Colonic mucosa (tissue), 4 donors: ENCODE data around the gene CPT1B. TPM values are rescaled to one million over a fixed set of nuclear protein-coding genes. Genes with fewer than 3 reads are reported as not detected.

Experiments used
- DNase-seq: peaks from one replicate; pipeline ENCODE4 v3.0.0-alpha.2; 2020
- H3K27ac ChIP-seq: fragments of 200-600 bp; one replicate; pipeline ENCODE4 v1.8.0; 2021
- H3K27me3 ChIP-seq: fragments of 200-600 bp; one replicate; pipeline ENCODE4 v1.8.0; 2021
- H3K36me3 ChIP-seq: fragments of 200-600 bp; one replicate; pipeline ENCODE4 v1.8.0; 2021
- H3K4me1 ChIP-seq: fragments of 200-600 bp; one replicate; pipeline ENCODE4 v1.8.0; 2021; ENCODE audit warnings: mild to moderate bottlenecking
- H3K4me3 ChIP-seq: fragments of 200-600 bp; one replicate; pipeline ENCODE4 v1.8.0; 2021
- H3K9ac ChIP-seq, 2 donors: one replicate each; pipeline ENCODE4 v1.7.0; 2013; ENCODE audit warnings: control low read depth in 2 of 2, low read depth in 2 of 2, low read length in 2 of 2
- H3K9me3 ChIP-seq: fragments of 200-600 bp; one replicate; pipeline ENCODE4 v1.8.0; 2021
- intact Hi-C: fragments of 100-400 bp; cut with DNase I; formaldehyde crosslinking; loops from one replicate; pipeline ENCODE4 v1.14.1; 2022
- total RNA-seq, 2 donors: library from RNA; stranded (reverse); fragmentation: NEBNext Ultra II Directional in 1 of 2; extraction: Animal tissue kit (Norgen Biotek cat#: 25700) in 1 of 2; gene quantifications; one replicate each; pipeline ENCODE4 v1.2.1, GENCODE V29; 2021
- TF ChIP-seq, protein P1 (sequence below): fragments of 200-600 bp; IDR thresholded peaks from one replicate; pipeline ENCODE4 v1.8.0; 2022; ENCODE audit warnings: antibody characterized with exemption, mild to moderate bottlenecking
- donor health status: healthy.
- donor health status: DM: no; HTN: no; CAD: no.
- donor health status: DM: no; HTN: no; CAD: no.

The CPT1B gene
- total RNA-seq, 2 donors from 2014 or later = 20.1 to 21.7 TPM

DNA sequence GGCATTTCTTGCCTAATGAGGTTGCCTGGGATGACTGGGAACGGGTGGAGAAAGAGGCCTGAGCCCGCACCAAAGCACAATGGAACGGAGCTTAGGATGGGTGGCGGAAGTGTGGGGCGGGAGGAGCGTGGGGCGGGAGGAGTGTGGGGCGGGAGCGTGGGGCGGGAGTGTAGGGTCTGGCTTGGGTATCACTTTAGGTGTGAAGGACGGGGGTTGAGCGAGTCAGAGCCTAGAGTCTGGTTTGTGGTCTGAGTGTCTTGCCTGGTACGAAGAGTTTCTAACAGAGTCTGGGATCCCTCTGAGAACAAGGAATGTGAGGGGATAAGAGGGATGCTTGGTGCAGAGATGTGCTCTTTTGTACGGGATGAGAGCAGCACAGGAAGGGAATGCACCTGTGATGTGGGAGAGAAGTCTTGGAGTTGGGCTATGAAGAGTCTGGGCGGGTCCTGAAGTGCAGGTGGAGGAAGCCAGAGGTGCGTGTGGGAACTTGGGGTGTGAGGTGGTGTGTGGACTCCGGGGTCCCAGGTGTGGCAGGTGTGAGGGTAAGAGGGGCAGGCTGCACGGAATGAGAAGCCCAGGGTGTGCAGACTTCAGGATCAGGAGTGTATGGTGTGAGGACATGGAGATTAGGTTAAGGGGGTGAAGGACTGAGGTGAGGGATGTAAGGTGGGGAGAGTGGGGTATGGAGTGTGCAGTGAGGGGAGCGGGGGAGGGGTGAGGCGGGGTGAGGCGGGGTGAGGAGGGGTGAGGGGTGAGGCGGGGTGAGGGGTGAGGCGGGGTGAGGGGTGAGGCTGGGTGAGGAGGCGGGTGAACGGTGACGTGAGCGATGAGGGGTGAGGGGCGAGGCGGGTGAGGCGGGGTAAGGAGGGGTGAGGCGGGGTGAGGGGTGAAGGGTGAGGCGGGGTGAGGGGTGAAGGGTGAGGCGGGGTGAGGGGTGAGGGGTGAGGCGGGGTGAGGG lies 16.5 kb downstream of the CPT1B start:
- no peak for DNase-seq
- H3K4me1 ChIP-seq = peaks cover 6% of the 10 kb centered on the region
- no peaks in the 10 kb centered on the region for H3K9me3 ChIP-seq
- no peaks in the 10 kb centered on the region for H3K27me3 ChIP-seq
- intact Hi-C loops = loop anchor here (5.0 to 10.0 kb wide), 2 partner anchors 39 to 53 kb away; no protein-coding TSS in a partner anchor
- H3K36me3 ChIP-seq = no peaks in the 10 kb centered on the region
- no peak overlapping the region for H3K9ac ChIP-seq
- TF ChIP-seq, protein P1, sequence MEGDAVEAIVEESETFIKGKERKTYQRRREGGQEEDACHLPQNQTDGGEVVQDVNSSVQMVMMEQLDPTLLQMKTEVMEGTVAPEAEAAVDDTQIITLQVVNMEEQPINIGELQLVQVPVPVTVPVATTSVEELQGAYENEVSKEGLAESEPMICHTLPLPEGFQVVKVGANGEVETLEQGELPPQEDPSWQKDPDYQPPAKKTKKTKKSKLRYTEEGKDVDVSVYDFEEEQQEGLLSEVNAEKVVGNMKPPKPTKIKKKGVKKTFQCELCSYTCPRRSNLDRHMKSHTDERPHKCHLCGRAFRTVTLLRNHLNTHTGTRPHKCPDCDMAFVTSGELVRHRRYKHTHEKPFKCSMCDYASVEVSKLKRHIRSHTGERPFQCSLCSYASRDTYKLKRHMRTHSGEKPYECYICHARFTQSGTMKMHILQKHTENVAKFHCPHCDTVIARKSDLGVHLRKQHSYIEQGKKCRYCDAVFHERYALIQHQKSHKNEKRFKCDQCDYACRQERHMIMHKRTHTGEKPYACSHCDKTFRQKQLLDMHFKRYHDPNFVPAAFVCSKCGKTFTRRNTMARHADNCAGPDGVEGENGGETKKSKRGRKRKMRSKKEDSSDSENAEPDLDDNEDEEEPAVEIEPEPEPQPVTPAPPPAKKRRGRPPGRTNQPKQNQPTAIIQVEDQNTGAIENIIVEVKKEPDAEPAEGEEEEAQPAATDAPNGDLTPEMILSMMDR = no peak
- no peak overlapping the region for H3K27ac ChIP-seq
- H3K4me3 ChIP-seq = no peak overlapping the region

DNA sequence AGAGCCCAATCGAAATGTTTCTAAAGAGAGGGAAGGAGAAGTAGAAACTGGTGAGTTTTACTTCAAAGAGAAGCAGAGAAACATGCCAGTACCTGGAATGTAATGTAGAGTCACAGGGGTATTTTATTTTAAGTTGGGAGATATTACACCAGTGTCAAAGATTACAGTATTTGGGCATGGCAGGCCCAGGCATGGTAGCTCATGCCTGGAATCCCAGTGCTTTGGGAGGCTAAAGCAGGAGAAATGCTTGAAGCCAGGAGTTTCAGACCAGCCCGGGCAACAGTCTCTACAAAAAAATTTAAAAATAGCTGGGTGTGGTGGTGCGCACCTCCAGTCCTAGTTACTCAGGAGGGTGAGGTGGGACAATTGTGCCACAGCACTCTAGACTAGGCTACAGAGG lies 18.2 kb downstream of the CPT1B start:
- Histone ChIP-seq H3K36me3 (no peaks in the 10 kb centered on the region), H3K27ac (no peak overlapping the region), H3K9ac (no peak overlapping the region), H3K4me1 (peaks cover 6% of the 10 kb centered on the region), H3K4me3 (no peak overlapping the region), H3K9me3 (no peaks in the 10 kb centered on the region), H3K27me3 (no peaks in the 10 kb centered on the region)
- TF ChIP-seq, protein P1 = no peak
- intact Hi-C loops = loop anchor here (5.0 to 10.0 kb wide), 2 partner anchors 38 to 55 kb away; no protein-coding TSS in a partner anchor
- no peak for DNase-seq

DNA sequence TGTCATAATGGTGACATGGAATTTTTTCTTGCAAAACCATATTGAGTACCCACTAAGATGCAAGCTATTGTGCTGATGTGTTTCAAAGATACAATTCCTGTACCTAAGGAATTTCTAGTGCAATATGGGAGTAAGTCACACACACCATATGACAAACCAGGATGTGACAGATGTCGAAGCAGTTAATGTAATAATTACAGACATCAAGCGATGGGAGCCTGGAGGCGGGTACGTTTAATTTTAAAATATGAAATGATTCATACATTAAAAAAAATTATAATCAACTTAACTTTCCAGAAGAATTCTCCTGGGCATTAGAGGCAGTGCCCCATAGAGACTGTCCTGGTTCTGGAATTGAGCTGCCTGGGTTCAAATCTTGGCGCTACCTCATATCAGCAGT lies 21.5 kb downstream of the CPT1B start:
- Histone ChIP-seq H3K27ac (no peak overlapping the region), H3K9ac (no peak overlapping the region), H3K9me3 (no peaks in the 10 kb centered on the region), H3K4me1 (no peaks in the 10 kb centered on the region), H3K27me3 (no peaks in the 10 kb centered on the region), H3K36me3 (no peaks in the 10 kb centered on the region), H3K4me3 (no peak overlapping the region)
- intact Hi-C loops = no loop called here
- TF ChIP-seq, protein P1 = no peak
- DNase-seq = no peak

DNA sequence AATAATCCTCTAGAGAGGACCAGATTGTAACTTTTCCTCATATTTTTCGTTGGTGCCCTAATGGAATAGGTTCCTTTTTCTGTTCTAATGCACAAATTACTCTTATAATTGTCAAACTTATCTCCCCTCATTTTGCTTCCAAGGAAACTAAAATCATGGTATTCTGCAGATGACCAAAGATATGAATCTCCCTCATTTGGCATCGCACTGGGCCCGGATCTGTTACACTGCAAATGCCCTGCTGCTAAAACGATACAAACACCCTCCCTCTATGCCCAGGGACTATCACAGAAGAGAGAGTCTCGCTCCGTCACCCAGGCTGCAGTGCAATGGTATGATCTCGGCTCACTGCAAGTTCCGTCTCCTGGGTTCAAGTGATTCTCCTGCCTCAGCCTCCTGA lies 24.9 kb downstream of the CPT1B start:
- Histone ChIP-seq H3K9ac (no peak overlapping the region), H3K4me3 (no peak overlapping the region), H3K4me1 (no peaks in the 10 kb centered on the region), H3K27me3 (peaks cover 12% of the 10 kb centered on the region), H3K36me3 (no peaks in the 10 kb centered on the region), H3K9me3 (no peaks in the 10 kb centered on the region), H3K27ac (no peak overlapping the region)
- DNase-seq = no peak
- intact Hi-C loops = no loop called here
- TF ChIP-seq, protein P1 = no peak

DNA sequence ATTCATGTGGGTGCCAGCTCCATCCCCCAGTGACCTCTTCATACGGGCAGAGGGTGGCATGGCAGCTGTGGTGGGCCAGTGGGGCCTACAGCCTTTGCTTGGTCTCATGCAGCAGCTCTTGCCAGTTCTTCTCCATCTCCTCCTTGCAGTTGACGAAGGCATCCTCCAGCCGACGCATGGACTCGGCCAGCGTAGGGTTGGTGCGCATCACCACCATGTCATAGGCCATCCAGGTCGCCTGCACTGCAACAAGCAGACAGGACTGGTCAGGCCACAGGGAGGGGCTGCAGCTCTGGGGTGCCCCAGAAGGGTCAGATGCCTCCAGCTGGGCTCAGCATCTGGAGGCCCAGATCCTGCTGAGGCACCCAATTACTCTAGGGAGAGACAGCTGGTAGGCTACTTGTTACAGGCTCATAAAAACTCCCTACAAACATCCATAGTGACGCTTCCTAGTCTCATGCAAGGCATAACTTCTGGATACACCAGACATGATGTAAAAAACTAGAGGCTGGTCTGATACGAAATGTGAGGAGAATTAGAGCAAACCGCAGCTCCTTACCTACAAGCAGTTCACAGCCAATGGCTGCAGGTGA lies 27.0 kb downstream of the CPT1B start:
- no peak for DNase-seq
- Histone ChIP-seq H3K27ac (no peak overlapping the region), H3K36me3 (no peaks in the 10 kb centered on the region), H3K9ac (peak overlapping the region in 1 of 2 donors; percentile 5), H3K4me3 (no peak overlapping the region), H3K4me1 (no peaks in the 10 kb centered on the region), H3K9me3 (no peaks in the 10 kb centered on the region), H3K27me3 (peaks cover 28% of the 10 kb centered on the region)
- intact Hi-C loops = no loop called here
- TF ChIP-seq, protein P1 = no peak
